ENCODE data around the gene NMUR1.

The NMUR1 gene

DNA sequence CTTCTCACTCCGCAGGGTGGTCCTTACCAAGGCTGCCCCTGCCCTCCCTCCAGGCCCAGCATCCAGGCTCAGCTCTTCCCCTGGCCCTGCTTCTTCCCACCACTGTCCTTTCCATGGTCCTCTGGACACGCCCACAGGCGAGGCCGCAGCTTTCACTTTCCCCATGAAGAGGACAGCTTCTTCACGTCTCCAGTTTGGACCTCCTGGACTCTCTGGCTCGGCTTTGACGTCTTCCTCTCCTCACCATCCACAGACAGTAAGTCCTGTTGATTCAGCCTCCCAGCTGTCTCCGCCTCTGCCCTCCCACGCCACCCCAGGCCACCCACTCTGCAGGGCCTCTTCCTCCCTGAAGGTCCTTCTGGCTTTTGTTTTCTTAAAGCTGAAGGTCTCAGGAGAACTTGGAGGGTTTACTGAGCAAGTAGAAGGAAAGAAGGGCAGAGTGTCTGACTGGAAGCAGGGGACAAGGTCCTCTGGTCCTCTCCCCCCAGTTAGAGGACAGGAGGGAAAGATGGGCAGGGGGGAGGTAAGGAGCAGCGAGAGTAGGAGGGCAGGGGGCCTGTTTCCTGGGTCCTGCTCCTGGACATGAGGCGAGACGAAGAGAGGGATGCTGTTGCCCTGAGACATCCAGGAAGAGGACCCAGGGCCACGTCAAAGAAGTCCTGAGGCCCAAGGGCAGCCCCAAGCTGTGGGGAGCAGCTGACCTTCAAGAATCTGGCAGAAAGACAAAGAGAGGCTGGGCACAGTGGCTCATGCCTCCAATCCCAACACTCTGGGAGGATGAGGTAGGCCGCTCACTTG is 24.7 kb upstream of the NMUR1 start:
- in situ Hi-C loops (cut with MboI; ENCODE audit: low sequenced_read_pairs) = no loop called here

DNA sequence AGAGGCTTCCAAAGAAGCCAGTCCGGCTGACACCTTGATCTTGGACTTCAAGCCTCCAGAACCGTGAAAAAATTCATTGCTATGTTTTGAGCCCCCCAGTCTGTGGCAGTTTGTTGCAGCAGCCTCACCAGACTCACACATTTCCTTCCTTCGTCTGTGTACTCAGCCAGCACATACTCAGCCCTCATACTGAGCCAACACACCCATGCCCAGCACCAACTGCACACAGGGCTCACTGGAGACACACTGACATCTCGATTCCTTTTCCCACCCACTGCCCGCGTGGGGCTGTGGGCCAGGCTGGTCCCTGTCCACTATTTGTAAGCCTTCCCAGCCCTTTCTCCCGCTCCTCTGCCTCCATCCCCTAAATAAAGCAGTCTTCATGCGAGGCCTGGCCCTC is 24.1 kb upstream of the NMUR1 start:
- in situ Hi-C loops (cut with MboI; ENCODE audit: low sequenced_read_pairs) = no loop called here

DNA sequence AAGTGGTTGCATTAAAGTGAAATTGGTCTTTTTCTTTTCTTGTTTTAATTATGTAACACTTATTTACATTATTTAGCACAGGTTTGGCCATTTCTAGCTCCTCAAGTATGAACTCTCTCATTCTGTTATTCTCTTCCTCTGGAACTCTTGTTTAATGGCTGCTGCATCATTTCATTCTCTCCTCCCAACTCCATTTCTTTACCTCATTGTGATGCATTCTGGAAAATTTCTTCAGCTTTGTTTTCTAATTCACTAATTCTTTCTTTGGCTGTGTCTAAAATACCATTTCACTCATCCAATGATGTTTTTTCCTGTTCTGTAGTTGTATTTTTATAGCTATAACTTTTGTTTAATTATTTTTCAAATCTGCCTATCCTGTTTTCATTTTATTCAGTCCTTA is 22.5 kb upstream of the NMUR1 start:
- in situ Hi-C loops (cut with MboI; ENCODE audit: low sequenced_read_pairs) = no loop called here

DNA sequence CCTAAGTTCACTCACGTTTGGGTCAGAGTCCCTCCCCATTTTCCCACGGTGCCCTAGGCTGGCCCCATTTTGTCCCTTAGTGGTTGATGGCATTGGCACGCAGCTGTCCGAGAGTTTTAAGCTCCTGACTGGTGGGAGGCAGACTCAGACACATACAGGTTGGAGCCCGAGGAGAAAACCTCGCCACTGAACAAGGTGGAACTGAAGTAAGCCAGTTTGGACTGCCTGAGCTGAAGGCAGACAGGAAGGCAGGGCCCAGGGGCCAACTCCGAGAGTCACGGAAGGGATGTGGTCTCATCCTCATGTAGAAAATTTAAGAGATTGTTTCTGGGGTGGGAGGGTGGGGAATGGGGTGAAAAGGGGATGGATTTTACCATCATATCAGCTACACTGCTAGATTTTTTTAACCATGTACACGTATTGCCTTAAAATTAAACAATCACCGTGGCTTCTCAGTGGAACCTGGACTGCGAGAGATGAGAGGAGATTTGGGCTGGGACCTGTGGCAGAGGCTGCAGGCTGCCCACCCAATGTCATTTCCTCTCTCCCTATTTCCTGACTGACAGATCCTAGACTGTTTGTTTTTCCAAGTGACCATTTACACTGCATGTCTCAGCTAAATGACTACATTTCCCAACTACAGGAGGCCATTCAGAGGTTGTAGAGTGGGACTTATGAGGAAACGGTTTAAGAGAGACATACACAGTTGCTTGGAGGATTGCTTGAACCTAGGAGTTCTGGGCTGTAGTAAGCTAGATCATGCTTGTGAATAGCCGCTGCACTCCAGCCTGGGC is 19.4 kb upstream of the NMUR1 start:
- in situ Hi-C loops (cut with MboI; ENCODE audit: low sequenced_read_pairs) = no loop called here

DNA sequence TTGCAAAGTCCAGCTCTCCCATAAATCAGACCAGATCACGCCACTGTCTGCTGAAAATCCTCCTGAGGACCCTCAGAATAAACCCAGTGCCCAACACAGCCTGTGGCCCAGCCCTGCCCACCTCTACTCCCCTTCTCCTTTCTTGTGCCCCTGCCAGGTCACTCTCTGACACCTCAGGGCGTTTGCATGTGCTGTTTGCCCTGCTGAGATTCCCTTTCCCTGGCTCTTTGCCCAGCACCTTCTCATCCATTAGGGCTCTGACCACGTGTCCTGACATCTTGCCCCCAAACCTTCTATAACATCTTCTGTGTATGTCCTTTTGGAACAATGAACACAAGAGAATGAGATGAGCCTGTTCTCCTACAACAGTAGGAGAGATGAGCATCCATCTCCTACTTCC is 18.5 kb upstream of the NMUR1 start:
- in situ Hi-C loops (cut with MboI; ENCODE audit: low sequenced_read_pairs) = no loop called here

DNA sequence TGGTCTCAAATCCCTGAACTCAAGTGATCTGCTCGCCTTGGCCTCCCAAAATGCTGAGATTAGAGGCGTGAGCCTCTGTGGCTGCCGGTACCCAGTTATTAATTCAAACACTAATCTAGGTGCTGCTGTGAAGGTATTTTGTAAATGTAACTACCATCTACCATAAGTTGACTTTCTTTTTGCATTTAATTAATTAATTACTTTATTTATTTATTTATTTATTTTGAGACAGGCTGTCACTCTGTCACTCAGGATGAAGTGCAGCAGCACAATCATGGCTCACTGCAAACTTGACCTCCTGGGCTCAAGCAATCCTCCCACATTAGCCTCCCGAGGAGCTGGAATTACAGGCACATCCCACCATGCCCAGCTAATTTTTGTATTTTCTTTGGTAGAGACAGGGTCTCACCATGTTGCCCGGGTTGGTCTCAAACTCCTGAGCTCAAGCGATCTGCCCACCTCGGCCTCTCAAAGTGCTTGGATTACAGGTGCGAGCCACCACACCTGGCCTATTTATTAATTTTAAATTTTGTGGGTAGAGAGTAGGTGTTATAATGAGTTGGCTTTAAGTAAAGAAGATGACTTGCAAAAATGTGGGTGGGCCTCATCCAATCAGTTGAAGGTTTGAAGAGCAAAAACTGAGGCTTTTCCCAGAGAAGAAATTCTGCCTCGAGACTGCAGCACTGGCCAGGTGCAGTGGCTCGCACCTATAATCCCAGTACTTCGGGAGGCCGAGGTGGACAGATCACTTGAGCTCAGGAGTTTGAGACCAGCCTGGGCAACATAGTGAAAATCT is 17.3 kb upstream of the NMUR1 start:
- in situ Hi-C loops (cut with MboI; ENCODE audit: low sequenced_read_pairs) = no loop called here

DNA sequence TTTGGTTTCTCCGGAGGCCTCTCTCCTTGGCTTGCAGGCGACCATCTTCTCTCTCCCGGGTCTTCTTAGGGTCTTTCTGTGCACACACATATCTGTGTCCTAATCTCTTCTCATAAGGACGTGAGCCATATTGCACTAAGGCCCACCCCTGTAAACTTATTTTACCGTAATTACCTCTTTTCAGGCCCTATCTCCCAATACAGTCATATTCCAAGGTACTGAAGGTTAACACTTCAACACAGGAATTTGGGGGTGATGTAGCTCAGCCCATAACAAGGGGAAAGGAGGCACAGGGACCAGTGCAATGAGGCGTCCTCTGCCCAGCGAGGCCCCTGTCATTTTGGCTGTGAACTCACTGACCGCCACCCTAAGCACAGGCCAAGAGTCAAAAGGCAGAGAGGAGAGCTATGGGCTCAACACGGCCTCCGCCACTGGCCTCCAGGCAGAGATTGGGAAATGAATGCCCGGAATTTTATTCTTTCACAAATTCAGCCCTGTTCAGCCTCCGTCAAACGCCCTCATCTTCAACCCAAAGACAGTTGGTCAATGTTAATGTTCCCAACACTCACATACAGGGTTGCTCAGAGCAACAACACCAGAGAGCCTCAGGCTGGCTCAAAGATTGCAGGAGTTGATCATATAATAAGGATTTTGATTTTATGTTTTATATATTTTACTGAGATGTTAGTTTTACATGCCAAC is 15.9 kb upstream of the NMUR1 start:
- in situ Hi-C loops (cut with MboI; ENCODE audit: low sequenced_read_pairs) = no loop called here

DNA sequence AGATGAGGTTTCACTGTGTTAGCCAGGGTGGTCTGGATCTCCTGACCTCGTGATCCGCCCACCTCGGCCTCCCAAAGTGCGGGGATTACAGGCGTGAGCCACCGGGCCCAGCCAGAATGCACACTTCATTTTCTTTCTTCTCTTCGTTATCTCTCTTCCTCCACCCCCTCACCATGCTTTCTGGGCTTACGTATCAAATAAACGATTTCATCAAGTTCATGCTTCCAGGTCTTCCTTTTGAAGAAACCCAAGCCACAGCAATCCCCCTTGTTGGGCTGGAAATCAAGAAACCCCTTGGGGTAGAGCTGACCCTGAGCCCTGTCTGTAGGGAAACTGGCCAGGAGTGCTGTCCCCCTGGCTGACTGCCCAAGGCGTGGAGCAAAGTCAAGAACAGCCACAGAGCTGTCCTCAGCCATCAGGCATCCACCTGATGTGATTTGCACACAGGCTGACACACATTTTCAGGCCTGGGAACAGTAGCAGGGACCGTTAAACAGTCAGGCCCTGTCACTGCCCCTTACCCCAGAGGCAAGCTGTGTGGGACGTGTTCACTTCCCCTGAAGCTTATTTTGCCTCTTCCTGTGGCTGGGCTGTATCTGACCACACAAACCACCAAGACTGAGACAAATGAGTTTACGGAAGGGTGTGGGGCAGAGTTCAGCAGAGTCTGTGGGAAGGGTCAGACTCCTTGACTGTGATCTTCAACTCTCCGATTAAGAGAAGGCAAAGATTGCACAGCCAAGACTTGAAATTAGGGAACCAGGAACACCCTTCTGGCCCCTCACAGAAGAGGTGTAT is 15.1 kb upstream of the NMUR1 start:
- in situ Hi-C loops (cut with MboI; ENCODE audit: low sequenced_read_pairs) = no loop called here

DNA sequence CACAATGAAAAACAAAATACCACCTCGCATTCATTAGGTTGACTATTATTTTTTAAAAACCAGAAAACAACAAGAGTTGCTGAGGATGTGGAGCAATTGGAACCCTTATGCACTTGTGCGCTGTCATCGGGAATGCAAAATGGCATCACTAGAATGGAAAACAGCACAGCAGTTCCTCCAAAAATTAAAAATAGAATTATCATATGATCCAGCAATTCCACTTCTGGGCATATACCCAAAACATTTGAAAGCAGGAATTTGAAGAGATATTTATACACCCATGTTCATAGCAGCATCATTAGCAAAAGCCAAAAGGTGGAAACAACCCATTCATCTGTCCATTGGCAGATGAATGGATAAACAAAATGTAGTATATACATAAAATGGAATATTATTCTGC is 11.9 kb upstream of the NMUR1 start:
- in situ Hi-C loops (cut with MboI; ENCODE audit: low sequenced_read_pairs) = no loop called here

DNA sequence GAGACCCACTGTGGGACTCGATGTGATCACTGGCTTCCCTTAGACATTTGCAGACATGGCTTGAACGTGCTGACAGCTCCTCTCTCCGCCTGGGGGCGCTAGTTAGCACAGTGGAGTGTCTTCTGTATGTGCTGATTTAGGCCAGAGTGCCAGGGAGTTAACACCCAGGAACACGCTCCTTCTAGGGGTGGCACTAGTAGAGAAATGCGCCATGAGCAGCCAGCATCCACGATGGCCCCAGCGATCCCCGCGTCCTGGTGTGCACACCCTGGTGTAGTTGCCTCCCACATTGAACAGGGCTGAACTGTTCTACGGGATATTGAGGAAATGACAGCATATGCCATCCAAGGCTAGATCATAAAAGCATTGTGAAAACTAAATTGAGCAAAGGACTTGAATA is 11.4 kb upstream of the NMUR1 start:
- in situ Hi-C loops (cut with MboI; ENCODE audit: low sequenced_read_pairs) = no loop called here

DNA sequence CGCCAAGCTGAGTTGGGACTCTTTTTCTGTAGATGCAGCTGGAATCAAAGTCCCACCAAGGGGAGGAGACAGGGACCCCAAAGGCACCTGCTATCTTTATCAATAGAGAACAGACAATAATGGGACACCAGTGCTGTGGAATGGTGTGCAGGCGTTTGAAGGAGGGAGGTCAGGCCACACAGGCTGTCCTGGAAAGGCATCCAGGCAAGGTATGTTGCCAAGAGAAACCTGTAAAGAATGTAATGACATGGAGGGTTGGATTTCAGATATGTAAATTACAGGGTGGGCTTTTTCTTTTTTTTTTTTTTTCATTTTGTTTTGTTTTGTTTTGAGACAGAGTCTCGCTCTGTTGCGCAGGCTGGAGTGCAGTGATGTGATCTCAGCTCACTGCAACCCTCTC is 9.7 kb upstream of the NMUR1 start:
- in situ Hi-C loops (cut with MboI; ENCODE audit: low sequenced_read_pairs) = no loop called here

DNA sequence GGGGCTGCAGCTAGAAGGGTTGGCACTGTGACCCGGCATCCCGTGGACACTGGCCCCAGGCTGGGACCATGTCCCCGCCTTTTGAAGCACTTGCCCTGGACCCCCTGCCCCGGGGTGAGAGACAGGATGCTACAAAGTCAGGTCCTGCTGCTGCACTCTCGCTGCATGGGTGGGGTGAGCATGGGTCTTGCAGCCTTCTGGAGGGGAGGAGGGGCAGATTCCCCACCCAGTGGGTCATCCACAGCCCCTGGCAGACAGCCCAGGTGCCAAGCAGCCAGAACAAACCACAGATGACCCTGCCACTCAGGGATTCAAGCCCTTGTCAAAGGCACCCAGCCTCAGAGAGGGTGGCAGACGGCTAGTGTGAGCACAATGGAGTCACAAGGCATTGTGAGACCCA is 5.7 kb upstream of the NMUR1 start:
- in situ Hi-C loops (cut with MboI; ENCODE audit: low sequenced_read_pairs) = no loop called here

DNA sequence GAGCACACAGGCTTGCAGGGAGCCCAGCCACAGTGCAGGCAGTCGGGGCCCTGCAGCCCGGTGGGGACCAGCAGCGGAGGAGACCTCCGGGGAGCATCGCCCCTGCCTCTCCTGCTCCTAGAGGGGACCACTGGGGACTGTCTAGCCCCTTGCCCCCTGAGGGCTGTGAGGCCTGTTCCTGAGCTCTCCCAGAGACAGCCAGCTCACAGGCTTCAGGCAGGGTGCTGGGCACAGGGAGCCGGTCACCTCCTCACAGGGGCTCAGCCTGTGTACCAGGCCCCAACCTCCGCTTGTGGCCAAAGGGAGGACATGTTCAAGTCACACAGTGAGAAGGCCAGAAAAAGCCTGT is 3.5 kb upstream of the NMUR1 start:
- in situ Hi-C loops (cut with MboI; ENCODE audit: low sequenced_read_pairs) = no loop called here

DNA sequence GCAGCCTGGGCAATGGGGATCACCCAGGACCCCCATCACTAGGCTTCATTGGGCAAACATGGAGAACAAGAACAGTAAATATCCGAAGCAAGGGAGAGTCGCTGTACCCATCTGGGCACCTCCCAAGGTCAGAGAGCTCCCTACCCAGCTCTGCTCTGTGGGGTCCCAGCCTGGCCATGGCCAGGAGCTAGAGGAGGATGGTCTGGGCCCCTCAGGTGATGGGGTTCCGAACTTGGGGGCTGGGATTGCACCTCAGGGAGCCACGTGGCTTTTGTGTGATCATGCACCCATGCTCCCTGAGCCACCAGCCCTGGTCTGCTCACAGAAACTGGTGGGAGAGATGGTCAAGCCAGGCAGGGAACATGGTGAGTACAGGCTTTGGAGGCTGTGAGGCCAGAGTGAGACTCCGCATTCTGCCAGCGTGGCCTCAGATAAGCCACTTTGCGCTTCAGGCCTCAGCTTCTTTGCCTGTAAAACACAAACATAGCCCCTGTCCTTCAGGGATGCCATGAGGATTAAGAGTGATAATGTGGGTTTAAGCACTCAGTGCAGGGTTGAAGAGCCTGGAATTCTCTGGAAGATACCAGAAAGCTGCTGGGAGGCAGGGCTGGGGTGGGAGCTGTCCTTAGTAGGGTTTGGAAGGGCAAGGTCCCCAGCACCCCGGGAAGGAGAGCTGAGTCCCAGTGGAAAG is 3.0 kb upstream of the NMUR1 start:
- in situ Hi-C loops (cut with MboI; ENCODE audit: low sequenced_read_pairs) = no loop called here

DNA sequence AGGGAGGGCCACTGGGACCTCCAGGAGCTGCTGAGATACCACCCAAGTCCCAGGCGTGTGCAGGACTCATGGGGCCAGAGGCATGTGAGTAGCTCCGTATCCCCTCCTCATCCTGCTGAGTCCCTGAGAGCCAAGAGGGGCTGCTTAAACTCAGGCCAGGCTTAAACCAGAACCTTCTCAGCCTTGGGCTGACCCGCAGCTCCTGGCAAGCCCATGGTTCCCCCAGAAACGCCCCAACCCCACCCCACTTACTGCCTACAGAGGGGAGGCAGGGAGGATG is 2.5 kb upstream of the NMUR1 start:
- in situ Hi-C loops (cut with MboI; ENCODE audit: low sequenced_read_pairs) = no loop called here

DNA sequence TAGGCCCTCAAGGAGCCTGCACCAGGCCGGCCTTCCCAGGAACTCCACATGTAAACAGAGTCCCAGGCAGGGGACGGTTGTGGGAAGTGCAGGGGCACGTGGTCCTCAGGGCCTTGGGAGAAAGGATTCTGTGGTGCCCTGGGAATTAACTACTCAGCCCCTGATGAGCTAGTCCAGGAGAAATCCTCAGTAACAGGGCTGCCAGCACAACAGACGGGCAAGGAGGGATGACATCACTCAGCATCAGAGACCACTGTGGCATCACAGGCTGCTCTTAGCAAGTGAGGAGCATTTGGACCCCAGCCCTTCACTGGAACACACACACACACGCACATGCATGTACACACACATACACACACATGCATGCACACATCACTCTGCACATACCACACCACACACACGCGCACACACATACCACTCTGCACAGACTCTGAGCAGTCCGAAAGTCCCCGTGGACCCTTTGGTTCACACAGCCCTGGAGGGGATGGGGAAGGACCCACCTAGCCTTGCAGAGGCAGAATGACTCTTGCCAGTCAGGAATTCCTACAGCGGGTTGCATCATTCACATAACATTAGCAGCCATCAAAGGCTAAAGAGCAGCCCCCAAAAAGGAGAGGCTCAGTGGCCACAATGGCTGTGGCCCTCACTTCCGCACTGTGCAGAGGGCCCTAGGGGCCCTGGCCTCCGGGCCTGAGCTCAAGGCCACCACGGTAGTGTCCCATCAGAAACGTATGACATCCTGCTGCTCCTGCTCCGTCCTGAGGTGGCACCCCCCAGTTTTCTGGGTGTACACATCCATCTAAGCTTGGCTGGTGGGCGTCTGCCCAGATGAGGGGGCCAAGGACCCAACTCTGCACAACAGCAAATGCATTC is 1.9 kb upstream of the NMUR1 start:
- in situ Hi-C loops (cut with MboI; ENCODE audit: low sequenced_read_pairs) = no loop called here

DNA sequence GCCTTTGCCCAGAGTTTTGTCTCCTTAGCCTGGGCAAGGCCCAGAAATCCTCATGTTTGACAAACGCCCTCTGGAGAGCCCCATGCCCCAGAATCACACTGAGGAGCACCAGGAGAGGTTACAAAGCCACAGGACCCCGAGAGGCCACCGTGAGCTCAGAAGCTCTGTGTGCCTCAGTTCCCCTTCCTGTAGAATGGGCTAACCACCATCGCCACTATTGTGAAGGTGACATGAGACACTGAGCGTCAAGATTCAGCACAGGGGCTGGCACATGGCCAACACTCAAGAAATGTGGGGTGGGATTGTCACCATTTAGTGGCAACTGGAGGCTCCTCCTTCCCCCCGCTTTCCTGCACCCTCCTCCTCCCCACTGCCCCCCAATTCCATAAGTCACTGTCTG is 1.2 kb upstream of the NMUR1 start:
- in situ Hi-C loops (cut with MboI; ENCODE audit: low sequenced_read_pairs) = no loop called here

DNA sequence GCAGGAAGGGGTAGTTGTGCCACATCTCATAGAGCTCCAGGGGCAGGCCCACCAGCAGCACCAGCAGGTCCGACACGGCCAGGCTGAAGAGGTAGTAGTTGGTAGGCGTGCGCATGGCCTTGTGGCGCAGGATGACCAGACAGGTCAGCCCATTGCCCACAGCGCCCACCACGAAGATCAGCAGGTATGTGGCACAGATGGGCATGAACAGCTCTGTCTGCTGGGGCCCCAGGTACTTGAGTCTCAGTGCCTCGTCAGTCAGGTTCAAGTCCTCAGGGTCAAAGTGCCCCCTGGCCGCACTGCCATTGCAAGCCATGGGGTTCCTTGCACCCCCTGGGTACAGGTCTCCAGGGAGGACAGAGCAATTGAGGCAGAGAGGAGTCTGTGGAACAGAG is 1.6 kb downstream of the NMUR1 start:
- in situ Hi-C loops (cut with MboI; ENCODE audit: low sequenced_read_pairs) = no loop called here
